ENCODE measurements around the gene TSEN54. TPM values are rescaled to one million over a fixed set of nuclear protein-coding genes. Genes with fewer than 3 reads are reported as not detected.

The TSEN54 gene
- total RNA-seq, 1 donor from 2014 or later, result 61.7 TPM

DNA sequence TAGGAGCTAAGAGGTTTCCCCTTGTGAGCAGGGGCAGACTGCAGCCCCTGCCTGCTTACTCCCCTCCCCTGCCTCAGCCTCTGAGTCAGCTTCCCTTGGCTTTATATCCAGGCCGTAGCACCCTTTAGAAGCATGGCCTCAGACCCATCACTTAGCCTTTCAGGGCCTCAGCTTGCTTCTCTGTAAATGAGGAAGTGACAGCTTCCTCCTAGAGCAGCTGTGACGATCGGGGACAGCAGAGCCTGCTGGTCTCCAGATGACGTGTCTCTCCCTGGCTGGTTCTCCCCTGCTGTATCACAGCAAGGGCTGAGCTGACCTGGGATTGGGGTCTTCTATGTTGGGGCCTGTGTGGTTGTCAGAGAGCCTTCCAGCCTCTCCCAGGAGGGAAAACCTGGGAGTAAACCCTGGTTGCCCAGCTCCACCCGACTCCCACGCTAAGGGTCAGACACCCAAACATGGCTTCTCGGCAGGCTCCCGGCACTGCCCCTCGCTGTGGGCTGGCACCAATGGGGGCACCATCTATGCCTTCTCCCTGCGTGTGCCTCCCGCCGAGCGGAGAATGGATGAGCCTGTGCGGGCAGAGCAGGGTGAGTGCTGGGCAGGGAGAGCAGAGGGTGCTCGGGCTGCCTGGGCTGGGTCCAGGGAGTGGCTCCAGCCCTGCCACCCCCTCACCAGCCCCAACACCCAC is 55.0 kb downstream of the TSEN54 start:
- peaks cover 5% of the 10 kb centered on the region for H3K4me1 Mint-ChIP-seq
- no peaks in the 10 kb centered on the region for H3K36me3 Mint-ChIP-seq (ENCODE audit: low read depth)
- peak overlapping the region; percentile 91 for H3K27ac Mint-ChIP-seq
- peaks cover 2% of the 10 kb centered on the region for H3K27me3 Mint-ChIP-seq
- no peaks in the 10 kb centered on the region for H3K9me3 Mint-ChIP-seq
- intact Hi-C loops (cut with micrococcal nuclease), result no loop called here
- peak; percentile 85 for DNase-seq
- no peak overlapping the region for H3K4me3 Mint-ChIP-seq

DNA sequence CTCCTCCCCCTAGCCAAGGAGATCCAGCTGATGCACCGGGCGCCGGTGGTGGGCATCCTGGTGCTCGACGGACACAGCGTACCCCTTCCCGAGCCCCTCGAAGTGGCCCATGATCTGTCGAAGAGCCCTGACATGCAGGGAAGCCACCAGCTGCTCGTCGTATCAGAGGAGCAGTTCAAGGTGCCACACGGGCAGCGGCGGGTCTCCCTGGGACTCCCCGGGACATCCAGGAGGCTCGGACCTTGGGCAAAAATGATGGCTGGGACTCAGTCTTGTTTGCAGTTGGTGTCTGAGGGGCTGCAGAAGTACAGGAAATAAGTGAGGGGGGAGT is 55.5 kb downstream of the TSEN54 start:
- intact Hi-C loops (cut with micrococcal nuclease), result no loop called here
- H3K27ac Mint-ChIP-seq, result no peak overlapping the region
- no peaks in the 10 kb centered on the region for H3K36me3 Mint-ChIP-seq (ENCODE audit: low read depth)
- H3K4me1 Mint-ChIP-seq, result peaks cover 5% of the 10 kb centered on the region
- H3K9me3 Mint-ChIP-seq, result no peaks in the 10 kb centered on the region
- H3K27me3 Mint-ChIP-seq, result no peaks in the 10 kb centered on the region
- H3K4me3 Mint-ChIP-seq, result no peak overlapping the region
- no peak for DNase-seq

DNA sequence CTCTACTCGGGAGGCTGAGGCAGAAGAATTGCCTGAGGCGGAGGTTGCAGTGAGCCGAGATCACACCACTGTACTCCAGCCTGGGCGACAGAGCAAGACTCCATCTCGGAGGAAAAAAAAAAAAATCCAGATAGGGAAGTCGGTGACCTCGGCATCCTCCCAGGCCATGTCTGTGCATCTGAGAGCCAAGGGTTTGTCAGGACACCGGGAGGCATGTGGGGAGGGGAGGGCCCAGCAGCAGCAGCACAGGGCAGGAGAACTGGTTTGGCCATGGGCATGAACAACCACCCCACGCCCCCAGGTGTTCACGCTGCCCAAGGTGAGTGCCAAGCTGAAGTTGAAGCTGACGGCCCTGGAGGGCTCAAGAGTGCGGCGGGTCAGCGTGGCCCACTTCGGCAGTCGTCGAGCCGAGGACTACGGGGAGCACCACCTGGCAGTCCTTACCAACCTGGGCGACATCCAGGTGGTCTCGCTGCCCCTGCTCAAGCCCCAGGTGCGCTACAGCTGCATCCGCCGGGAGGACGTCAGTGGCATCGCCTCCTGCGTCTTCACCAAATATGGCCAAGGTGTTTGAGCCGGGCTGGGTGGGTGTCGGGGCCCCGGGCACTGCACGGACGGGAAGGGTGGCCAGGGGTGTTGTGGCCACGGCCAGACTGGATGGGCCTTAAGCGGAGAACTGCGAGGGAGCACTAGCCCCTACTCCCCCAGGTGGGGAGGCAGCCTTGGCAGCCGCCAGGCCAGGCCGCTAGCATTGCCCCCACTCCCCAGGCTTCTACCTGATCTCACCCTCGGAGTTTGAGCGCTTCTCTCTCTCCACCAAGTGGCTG is 56.6 kb downstream of the TSEN54 start:
- H3K27me3 Mint-ChIP-seq, result no peaks in the 10 kb centered on the region
- H3K27ac Mint-ChIP-seq, result no peak overlapping the region
- H3K36me3 Mint-ChIP-seq (ENCODE audit: low read depth), result no peaks in the 10 kb centered on the region
- peaks cover 5% of the 10 kb centered on the region for H3K4me1 Mint-ChIP-seq
- no peaks in the 10 kb centered on the region for H3K9me3 Mint-ChIP-seq
- intact Hi-C loops (cut with micrococcal nuclease), result no loop called here
- DNase-seq, result no peak
- no peak overlapping the region for H3K4me3 Mint-ChIP-seq

DNA sequence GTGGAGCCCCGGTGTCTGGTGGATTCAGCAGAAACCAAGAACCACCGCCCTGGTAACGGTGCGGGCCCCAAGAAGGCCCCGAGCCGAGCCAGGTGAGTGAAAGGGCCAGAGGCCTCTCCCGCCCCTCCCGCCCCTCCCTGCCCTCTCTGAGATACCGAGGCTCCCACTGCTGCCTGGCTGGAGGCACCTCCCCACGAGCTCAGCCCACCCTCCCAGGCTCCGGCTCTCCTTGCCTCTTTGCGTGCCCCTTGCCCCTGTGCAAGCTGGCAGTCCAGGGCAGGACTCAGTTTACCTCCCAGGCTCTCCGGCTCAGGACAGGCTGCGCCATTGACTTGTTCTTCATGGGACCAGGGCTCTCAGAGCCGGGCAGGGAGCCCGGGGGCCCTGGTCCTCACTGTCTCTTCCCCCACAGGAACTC is 57.2 kb downstream of the TSEN54 start:
- intact Hi-C loops (cut with micrococcal nuclease), result no loop called here
- no peaks in the 10 kb centered on the region for H3K36me3 Mint-ChIP-seq (ENCODE audit: low read depth)
- no peaks in the 10 kb centered on the region for H3K27me3 Mint-ChIP-seq
- DNase-seq, result no peak
- H3K4me1 Mint-ChIP-seq, result peaks cover 5% of the 10 kb centered on the region
- H3K4me3 Mint-ChIP-seq, result no peak overlapping the region
- no peaks in the 10 kb centered on the region for H3K9me3 Mint-ChIP-seq
- no peak overlapping the region for H3K27ac Mint-ChIP-seq

DNA sequence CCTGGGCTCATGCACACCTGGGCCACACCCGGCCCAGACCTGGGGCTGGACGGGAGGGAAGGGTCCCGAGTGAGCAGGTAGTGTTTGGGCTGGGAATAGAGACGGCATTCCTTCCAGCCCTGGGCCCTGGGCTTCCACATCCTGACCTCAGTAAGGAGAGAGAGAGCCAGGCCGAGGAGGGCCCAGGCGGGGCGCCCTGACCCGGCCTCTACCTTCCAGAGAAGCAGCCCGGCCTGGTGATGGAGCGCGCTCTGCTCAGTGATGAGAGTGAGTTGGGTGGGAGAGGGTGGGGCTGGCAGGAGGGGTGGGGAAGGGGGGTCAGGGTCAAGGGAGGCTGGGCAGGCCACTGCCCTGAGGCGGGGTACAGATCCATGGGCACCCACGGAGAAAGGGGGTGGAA is 57.7 kb downstream of the TSEN54 start:
- no peaks in the 10 kb centered on the region for H3K36me3 Mint-ChIP-seq (ENCODE audit: low read depth)
- intact Hi-C loops (cut with micrococcal nuclease), result no loop called here
- H3K9me3 Mint-ChIP-seq, result no peaks in the 10 kb centered on the region
- peaks cover 5% of the 10 kb centered on the region for H3K4me1 Mint-ChIP-seq
- H3K27me3 Mint-ChIP-seq, result peaks cover 3% of the 10 kb centered on the region
- no peak overlapping the region for H3K4me3 Mint-ChIP-seq
- DNase-seq, result no peak
- no peak overlapping the region for H3K27ac Mint-ChIP-seq

Other genes with a start within 250 kb of the TSEN54 start
- 45.9 and 48.7 TPM in 2 replicates for gene MIF4GD, start 245.3 kb upstream of the TSEN54 start, total RNA-seq
- gene SLC25A19, start 227.1 kb upstream of the TSEN54 start, total RNA-seq, result 131 and 132 TPM in 2 replicates
- gene GRB2, start 110.8 kb upstream of the TSEN54 start, total RNA-seq, result 172 and 182 TPM in 2 replicates
- 68.9 and 69.5 TPM in 2 replicates for gene TMEM94, start 59.9 kb upstream of the TSEN54 start, total RNA-seq
- gene CASKIN2, start 991 bp upstream of the TSEN54 start, total RNA-seq, result 1.4 and 1.6 TPM in 2 replicates
- 6.5 and 9.0 TPM in 2 replicates for gene LLGL2, start 9.2 kb downstream of the TSEN54 start, total RNA-seq
- 24.3 and 25.4 TPM in 2 replicates for gene MYO15B, start 71.3 kb downstream of the TSEN54 start, total RNA-seq
- 0.14 and 0.38 TPM in 2 replicates for gene SMIM5, start 116.9 kb downstream of the TSEN54 start, total RNA-seq
- gene RECQL5, start 150.6 kb downstream of the TSEN54 start, total RNA-seq, result 34.2 and 34.4 TPM in 2 replicates
- gene SAP30BP, start 150.8 kb downstream of the TSEN54 start, total RNA-seq, result 109 and 115 TPM in 2 replicates
- 0.71 and 1.8 TPM in 2 replicates for gene ITGB4, start 204.9 kb downstream of the TSEN54 start, total RNA-seq
- gene GALK1, start 248.7 kb downstream of the TSEN54 start, total RNA-seq, result 53.3 and 54.7 TPM in 2 replicates

Data from activated CD4-positive, alpha-beta T cell treated with anti-CD3 and anti-CD28 coated beads, Interleukin-2, amount 10 ng/mL, durations not matched to agents 24 days and 14 days (primary cell).